ENCODE results near the gene C6orf52. TPM values are rescaled to one million over a fixed set of nuclear protein-coding genes. Genes with fewer than 3 reads are reported as not detected.

The C6orf52 gene
- total RNA-seq, 1 experiment from 2014 or later = 4.3 TPM

- Mint-ChIP-seq H3K27me3 (ENCODE audit: insufficient read depth, unreplicated experiment) (no peaks in the 10 kb centered on the region), H3K27ac (ENCODE audit: unreplicated experiment) (no peak overlapping the region), H3K4me1 (ENCODE audit: low read depth, unreplicated experiment) (no peaks in the 10 kb centered on the region), H3K36me3 (ENCODE audit: insufficient read depth, unreplicated experiment) (no peaks in the 10 kb centered on the region), H3K4me3 (ENCODE audit: unreplicated experiment) (no peak overlapping the region), H3K9me3 (ENCODE audit: unreplicated experiment) (no peaks in the 10 kb centered on the region)
- POLR2A ChIA-PET = no interaction called here
- H3K9me3 ChIP-seq = no peaks in the 10 kb centered on the region
- DNase-seq = no peak
- intact Hi-C loops (cut with micrococcal nuclease; ENCODE audit: unreplicated experiment) = no loop called here
- no TSS peak for BruUV-seq (replicated peaks)
- no peaks in the 10 kb centered on the region for H3K36me3 ChIP-seq (ENCODE audit: control insufficient read depth, insufficient read depth, low read length)
- no peak overlapping the region for H3K4me3 ChIP-seq (ENCODE audit: low read depth, low read length)
- no peak for TF ChIP-seq CTCF (IDR thresholded peaks at IDR 0.05; ENCODE audit: insufficient read depth in 1 of 2, low read depth in 1 of 2, low read length in 1 of 2, severe bottlenecking in 1 of 2, unreplicated experiment in 1 of 2)
- CTCF ChIA-PET = no interaction called here
- H3K27me3 ChIP-seq (replicated peaks; ENCODE audit: control insufficient read depth, insufficient read depth, low read length) = no peaks in the 10 kb centered on the region
- H3K4me1 ChIP-seq = no peaks in the 10 kb centered on the region
Observed at GRCh38 chr6:10659699-10660348, 34.6 kb downstream of the C6orf52 start.

- no peak for TF ChIP-seq CTCF (IDR thresholded peaks at IDR 0.05; ENCODE audit: insufficient read depth in 1 of 2, low read depth in 1 of 2, low read length in 1 of 2, severe bottlenecking in 1 of 2, unreplicated experiment in 1 of 2)
- no peaks in the 10 kb centered on the region for H3K9me3 Mint-ChIP-seq (ENCODE audit: unreplicated experiment)
- ChIA-PET POLR2A (no interaction called here), CTCF (no interaction called here)
- H3K4me1 Mint-ChIP-seq (ENCODE audit: low read depth, unreplicated experiment) = no peaks in the 10 kb centered on the region
- no peak for DNase-seq
- H3K4me1 ChIP-seq = no peaks in the 10 kb centered on the region
- no peaks in the 10 kb centered on the region for H3K27me3 Mint-ChIP-seq (ENCODE audit: insufficient read depth, unreplicated experiment)
- H3K36me3 Mint-ChIP-seq (ENCODE audit: insufficient read depth, unreplicated experiment) = no peaks in the 10 kb centered on the region
- no peaks in the 10 kb centered on the region for H3K27me3 ChIP-seq (replicated peaks; ENCODE audit: control insufficient read depth, insufficient read depth, low read length)
- no peak overlapping the region for H3K27ac Mint-ChIP-seq (ENCODE audit: unreplicated experiment)
- intact Hi-C loops (cut with micrococcal nuclease; ENCODE audit: unreplicated experiment) = no loop called here
- no peak overlapping the region for H3K4me3 ChIP-seq (ENCODE audit: low read depth, low read length)
- BruUV-seq (replicated peaks) = no TSS peak
- H3K36me3 ChIP-seq (ENCODE audit: control insufficient read depth, insufficient read depth, low read length) = no peaks in the 10 kb centered on the region
- no peak overlapping the region for H3K4me3 Mint-ChIP-seq (ENCODE audit: unreplicated experiment)
- H3K9me3 ChIP-seq = no peaks in the 10 kb centered on the region
Observed at GRCh38 chr6:10658910-10659698, 35.3 kb downstream of the C6orf52 start.

- intact Hi-C loops (cut with micrococcal nuclease; ENCODE audit: unreplicated experiment) = no loop called here
Observed at GRCh38 chr6:10655508-10656055, 38.8 kb downstream of the C6orf52 start.

More at GRCh38 chr6:10655508-10656055, 38.8 kb downstream of the C6orf52 start:
- no peaks in the 10 kb centered on the region for H3K36me3 Mint-ChIP-seq (ENCODE audit: insufficient read depth, unreplicated experiment)
- Histone ChIP-seq H3K9me3 (no peaks in the 10 kb centered on the region), H3K4me3 (ENCODE audit: low read depth, low read length) (no peak overlapping the region), H3K36me3 (ENCODE audit: control insufficient read depth, insufficient read depth, low read length) (no peaks in the 10 kb centered on the region), H3K4me1 (no peaks in the 10 kb centered on the region), H3K27me3 (replicated peaks; ENCODE audit: control insufficient read depth, insufficient read depth, low read length) (no peaks in the 10 kb centered on the region)
- no peaks in the 10 kb centered on the region for H3K27me3 Mint-ChIP-seq (ENCODE audit: insufficient read depth, unreplicated experiment)
- ChIA-PET CTCF (no interaction called here), POLR2A (no interaction called here)
- BruUV-seq (replicated peaks) = no TSS peak
- no peak for DNase-seq
- no peak overlapping the region for H3K4me3 Mint-ChIP-seq (ENCODE audit: unreplicated experiment)
- no peaks in the 10 kb centered on the region for H3K9me3 Mint-ChIP-seq (ENCODE audit: unreplicated experiment)
- no peak overlapping the region for H3K27ac Mint-ChIP-seq (ENCODE audit: unreplicated experiment)
- no peaks in the 10 kb centered on the region for H3K4me1 Mint-ChIP-seq (ENCODE audit: low read depth, unreplicated experiment)
- no peak for TF ChIP-seq CTCF (IDR thresholded peaks at IDR 0.05; ENCODE audit: insufficient read depth in 1 of 2, low read depth in 1 of 2, low read length in 1 of 2, severe bottlenecking in 1 of 2, unreplicated experiment in 1 of 2)
